Activated T-cell treated with anti-CD3 and anti-CD28 coated beads, Interleukin-2, amount 50 U/mL, for 4 hours (primary cell): ENCODE data around the gene TTC16. TPM values are rescaled to one million over a fixed set of nuclear protein-coding genes. Genes with fewer than 3 reads are reported as not detected.
A peak's percentile ranks its signal among the peaks of the same experiment; 100 is the strongest.

ENCODE experiments used
- ATAC-seq, 2 donors: fragments of 200-7000 bp; cut with Tn5 transposase; one replicate each; pipeline ENCODE4 v1.10.0; 2021
- DNase-seq: peaks from one replicate; pipeline ENCODE4 v3.0.0-alpha.2; 2020
- H3K27me3 Mint-ChIP-seq: one replicate; pipeline ENCODE4 v1.8.0; 2021; ENCODE audit warnings: low read depth, mixed read lengths
- H3K36me3 Mint-ChIP-seq: one replicate; pipeline ENCODE4 v1.8.0; 2022; ENCODE audit warnings: mixed read lengths; ENCODE audit not compliant: insufficient read depth
- H3K4me1 Mint-ChIP-seq: one replicate; pipeline ENCODE4 v1.8.0; 2021; ENCODE audit warnings: low read depth, mixed read lengths
- H3K4me3 Mint-ChIP-seq: one replicate; pipeline ENCODE4 v1.8.0; 2021; ENCODE audit warnings: mild to moderate bottlenecking, moderate library complexity, mixed read lengths
- H3K9me3 Mint-ChIP-seq: one replicate; pipeline ENCODE4 v1.8.0; 2021; ENCODE audit warnings: mixed read lengths
- total RNA-seq, 3 donors: library from RNA; stranded (reverse); gene quantifications; one replicate each; pipeline ENCODE4 v1.2.1, GENCODE V29; 2021

Gene TTC16, protein sequence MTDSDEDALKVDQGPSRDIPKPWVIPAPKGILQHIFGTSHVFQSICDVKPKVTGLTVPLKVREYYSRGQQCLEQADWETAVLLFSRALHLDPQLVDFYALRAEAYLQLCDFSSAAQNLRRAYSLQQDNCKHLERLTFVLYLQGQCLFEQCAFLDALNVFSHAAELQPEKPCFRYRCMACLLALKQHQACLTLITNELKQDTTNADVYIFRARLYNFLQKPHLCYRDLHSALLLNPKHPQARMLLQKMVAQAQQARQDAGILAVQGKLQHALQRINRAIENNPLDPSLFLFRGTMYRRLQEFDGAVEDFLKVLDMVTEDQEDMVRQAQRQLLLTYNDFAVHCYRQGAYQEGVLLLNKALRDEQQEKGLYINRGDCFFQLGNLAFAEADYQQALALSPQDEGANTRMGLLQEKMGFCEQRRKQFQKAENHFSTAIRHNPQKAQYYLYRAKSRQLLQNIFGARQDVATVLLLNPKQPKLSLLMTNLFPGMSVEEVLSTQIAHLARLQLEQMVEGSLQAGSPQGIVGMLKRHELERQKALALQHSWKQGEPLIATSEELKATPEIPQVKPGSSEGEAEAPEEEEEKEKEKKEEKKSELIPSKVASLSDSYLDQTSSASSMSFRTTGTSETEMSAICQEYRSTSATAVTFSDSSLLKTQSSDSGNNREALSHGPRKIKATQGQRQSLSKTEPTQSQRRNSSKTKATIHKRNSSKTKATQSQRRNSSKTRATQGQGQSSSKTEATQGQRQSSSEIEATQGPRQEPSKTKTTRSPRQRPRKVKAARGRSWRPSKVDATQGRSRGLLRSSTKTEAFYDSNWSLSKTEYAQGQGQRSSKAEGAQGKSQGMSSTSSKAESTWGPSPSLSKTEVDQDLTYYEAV
- under 1 TPM; 0.37 to 0.58 (median 0.57) TPM for total RNA-seq

DNA sequence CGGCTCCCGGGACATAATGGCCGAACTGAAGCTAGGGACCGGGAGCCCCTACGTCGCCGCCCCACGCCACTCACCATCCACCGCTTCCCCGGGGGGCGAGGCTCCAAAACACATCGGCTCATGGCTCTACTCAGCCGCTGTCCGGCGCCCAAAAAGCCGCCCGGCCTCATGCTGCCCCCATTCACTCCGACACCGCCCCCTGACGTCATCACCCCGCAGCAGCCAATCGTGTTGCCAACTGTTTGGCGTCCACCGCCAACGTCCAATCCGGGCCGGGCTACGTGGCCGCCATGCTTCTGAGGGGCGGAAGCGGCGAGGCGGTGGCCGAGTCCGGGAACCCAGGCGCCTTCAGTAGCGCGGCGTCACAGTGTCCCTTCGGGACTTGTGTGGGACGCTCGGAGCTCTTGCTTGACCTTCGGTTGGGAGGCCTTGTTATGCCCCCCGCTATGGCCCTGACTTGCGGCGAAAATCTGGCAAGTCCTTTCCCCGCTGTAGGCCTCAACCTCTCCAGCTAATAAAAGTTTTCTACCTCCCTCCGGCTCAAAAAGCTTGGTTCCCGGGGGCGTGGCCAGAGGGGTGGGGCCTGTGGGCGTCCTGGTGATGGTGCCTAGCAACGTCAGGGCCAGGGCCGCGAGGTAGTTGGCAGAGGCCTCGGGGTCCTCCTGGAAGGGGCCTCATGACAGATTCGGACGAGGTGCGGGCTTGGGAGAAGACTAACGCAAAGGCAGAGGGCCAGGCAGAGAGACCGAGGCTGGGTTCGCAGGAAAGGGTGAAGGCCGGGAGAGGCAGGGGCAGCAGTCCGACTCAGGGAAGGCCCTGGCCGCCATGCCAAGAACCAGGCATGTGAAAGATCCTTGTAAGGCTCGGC lies at the start of gene TTC16, which contains the start of gene PTRH1:
Gene TTC16, plus strand, starts transcription at position 610 of the 868 bp plus-strand sequence. Its CDS starts 67 bp downstream, at position 677.
Gene PTRH1, minus strand, starts transcription at position 194 of the 868 bp plus-strand sequence. Its CDS starts 24 bp downstream, at position 170.
- ATAC-seq (peak; percentile 97), DNase-seq (peak; percentile 96)
- H3K4me3 Mint-ChIP-seq = peak within 1 kb of the TSS; percentile 98
- no peaks in the 10 kb centered on the region for H3K9me3 Mint-ChIP-seq
- no peaks in the 10 kb centered on the region for H3K27me3 Mint-ChIP-seq
- H3K36me3 Mint-ChIP-seq = no peaks in the 10 kb centered on the region
- H3K4me1 Mint-ChIP-seq = peaks cover 40% of the 10 kb centered on the region

DNA sequence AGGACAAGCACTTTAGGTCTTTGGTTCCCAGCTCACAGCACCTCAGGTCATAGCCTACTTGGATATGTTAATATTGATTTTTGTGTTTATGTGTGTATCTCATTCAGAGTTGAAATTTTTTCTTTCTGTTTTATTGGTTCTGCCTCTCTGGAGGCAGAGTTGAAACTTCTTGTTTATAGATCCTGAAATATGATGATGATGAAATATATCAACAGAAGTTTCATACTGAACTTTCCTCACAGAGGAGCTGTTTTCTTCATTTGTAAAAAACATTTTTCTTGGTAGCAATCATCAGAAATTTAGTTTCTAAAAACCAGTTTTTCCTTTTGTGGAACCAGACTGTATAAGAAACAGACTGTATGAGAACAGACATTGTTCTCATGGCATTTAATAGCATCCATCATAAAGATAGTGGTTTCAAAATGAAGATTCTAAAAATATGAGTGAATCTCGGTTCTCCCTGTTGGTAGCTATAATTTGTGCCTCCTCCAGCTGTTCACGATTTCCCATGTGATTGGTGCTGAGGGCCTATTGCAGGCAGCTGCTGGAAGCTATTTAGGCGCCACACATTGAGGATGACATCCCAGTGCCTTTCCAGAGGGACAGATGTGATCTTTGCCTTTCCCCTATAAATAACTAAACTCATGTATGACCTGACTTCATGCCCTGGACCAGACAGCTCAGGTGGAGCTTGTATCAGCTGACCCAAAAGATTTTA lies 48.6 kb upstream of the TTC16 start:
- no peak for DNase-seq
- no peak for ATAC-seq
- peaks cover 12% of the 10 kb centered on the region for H3K36me3 Mint-ChIP-seq
- no peaks in the 10 kb centered on the region for H3K9me3 Mint-ChIP-seq
- no peak overlapping the region for H3K4me3 Mint-ChIP-seq
- peaks cover 4% of the 10 kb centered on the region for H3K27me3 Mint-ChIP-seq
- H3K4me1 Mint-ChIP-seq = no peaks in the 10 kb centered on the region

DNA sequence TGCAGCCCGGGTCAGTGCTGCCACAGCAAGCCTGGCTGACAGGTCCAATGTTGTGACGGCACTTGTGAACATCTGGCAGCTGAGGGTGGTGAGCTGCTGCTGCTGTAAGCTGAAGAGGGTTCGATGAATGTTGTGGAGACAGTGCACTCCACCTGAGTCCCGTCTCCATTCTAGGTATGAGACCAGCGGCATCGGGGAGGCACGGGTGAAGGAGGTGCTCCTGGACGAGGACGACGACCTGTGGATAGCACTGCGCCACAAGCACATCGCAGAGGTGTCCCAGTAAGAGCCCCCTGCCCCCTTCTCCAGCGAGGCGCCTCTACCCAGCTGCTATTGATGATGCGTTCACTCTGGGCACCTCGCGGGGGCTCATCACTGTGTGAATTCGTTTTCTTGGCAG lies 48.0 kb upstream of the TTC16 start:
- Mint-ChIP-seq H3K27me3 (no peaks in the 10 kb centered on the region), H3K4me3 (no peak overlapping the region), H3K9me3 (no peaks in the 10 kb centered on the region), H3K36me3 (peaks cover 9% of the 10 kb centered on the region), H3K4me1 (no peaks in the 10 kb centered on the region)
- DNase-seq (no peak), ATAC-seq (no peak)

DNA sequence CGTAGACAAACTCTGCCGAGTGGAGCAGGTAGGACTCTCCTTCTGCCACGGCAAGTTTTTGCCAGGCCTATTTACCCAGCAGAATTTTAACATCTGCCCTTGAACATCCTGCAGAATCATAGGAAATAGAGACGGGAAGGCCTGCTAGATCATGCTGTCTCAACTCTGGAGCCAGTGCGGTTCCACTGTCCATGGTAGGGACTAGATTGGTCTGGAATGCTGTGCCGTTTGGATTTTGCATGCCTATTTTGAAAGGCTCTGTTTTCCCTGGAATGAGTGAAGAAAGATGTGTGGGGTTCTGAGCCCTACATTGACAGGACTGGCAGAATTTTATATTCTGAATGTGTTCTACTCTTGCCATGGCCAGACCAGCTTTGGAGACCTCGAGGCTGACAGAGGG lies 42.6 kb upstream of the TTC16 start:
- no peaks in the 10 kb centered on the region for H3K27me3 Mint-ChIP-seq
- H3K9me3 Mint-ChIP-seq = no peaks in the 10 kb centered on the region
- no peak for ATAC-seq
- DNase-seq = no peak
- H3K36me3 Mint-ChIP-seq = peaks cover 4% of the 10 kb centered on the region
- H3K4me1 Mint-ChIP-seq = no peaks in the 10 kb centered on the region
- no peak overlapping the region for H3K4me3 Mint-ChIP-seq

DNA sequence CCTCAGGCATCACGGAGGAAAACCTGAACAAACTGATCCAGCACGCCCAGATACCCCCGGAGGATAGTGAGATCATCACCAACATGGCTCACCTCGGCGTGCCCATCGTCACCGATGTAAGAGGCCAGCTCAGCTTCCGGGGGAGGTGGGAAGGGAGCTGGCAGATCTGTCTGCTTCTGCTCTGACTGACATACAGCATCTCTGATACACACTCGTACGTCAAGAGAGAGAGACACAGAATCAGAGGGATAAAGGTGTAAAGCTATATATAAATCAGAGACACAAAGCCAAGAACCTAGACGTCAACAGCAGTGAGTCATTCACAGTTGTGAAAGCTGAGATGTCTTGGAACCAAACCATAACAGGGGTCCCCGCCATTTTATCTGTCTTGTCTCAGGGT lies 39.2 kb upstream of the TTC16 start:
- H3K4me1 Mint-ChIP-seq = no peaks in the 10 kb centered on the region
- peaks cover 5% of the 10 kb centered on the region for H3K36me3 Mint-ChIP-seq
- no peak overlapping the region for H3K4me3 Mint-ChIP-seq
- ATAC-seq (no peak), DNase-seq (no peak)
- no peaks in the 10 kb centered on the region for H3K9me3 Mint-ChIP-seq
- no peaks in the 10 kb centered on the region for H3K27me3 Mint-ChIP-seq

DNA sequence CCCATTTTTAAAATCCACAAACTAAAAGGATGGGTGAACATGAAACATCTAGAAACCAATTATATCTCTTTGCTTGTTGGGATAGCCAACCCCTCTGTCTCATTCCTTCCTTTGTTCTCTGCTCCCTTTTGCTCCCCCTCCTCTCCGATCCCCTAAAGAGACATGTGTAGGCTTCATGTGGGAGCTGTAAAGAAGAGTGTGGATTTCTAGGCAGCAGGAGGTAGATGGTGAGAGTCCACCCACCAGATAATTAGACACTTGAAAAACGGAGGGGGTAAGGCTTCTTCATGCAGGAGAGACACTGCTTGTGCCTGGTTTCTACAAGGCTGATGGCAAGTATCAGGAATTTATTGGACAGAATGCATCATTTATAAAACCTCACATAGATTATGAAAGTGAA lies 36.4 kb upstream of the TTC16 start:
- Mint-ChIP-seq H3K4me1 (no peaks in the 10 kb centered on the region), H3K9me3 (no peaks in the 10 kb centered on the region), H3K27me3 (no peaks in the 10 kb centered on the region), H3K4me3 (no peak overlapping the region), H3K36me3 (peaks cover 5% of the 10 kb centered on the region)
- no peak for ATAC-seq
- DNase-seq = no peak

DNA sequence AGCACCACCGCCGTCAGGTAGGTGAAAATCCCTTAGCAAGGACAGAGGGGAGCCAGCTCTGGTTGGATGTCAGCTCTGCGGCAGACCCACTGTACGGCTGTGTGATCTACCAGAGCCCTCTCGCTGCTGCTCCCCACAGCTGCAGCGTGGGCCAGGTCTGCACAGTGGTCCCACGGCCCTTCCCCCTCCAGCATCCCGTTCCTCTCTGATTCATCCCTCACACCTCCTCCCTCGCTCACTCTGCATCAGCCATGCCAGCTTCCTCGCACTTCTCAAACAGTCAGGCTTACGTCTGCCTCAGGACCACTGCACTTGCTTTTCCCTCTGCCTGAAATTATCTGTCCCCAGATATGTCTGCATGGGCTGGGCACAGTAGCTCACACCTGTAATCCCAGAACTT lies 35.7 kb upstream of the TTC16 start:
- DNase-seq = no peak
- Mint-ChIP-seq H3K4me3 (no peak overlapping the region), H3K36me3 (peaks cover 5% of the 10 kb centered on the region), H3K4me1 (no peaks in the 10 kb centered on the region), H3K9me3 (no peaks in the 10 kb centered on the region), H3K27me3 (peaks cover 2% of the 10 kb centered on the region)
- no peak for ATAC-seq

DNA sequence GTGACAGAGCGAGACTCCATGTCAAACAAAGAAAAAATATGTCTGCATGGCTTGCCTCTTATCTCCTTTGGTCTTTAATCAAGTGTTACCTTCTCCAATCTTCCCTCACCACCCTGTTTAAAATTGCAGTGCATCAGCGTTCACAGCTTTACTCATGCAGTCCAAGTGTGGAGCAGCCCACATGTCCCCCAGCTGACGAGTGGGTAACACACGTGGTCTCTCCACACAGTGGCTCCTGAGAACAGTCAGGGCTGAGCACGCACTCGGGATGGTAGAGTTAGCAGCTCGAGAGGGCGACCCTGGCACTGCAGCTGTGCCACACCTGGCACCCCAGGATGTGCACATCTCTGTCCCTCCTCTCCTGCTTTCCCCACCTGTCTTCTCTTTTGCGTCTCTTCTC lies 35.0 kb upstream of the TTC16 start:
- ATAC-seq (no peak), DNase-seq (no peak)
- peaks cover 2% of the 10 kb centered on the region for H3K27me3 Mint-ChIP-seq
- no peaks in the 10 kb centered on the region for H3K4me1 Mint-ChIP-seq
- no peak overlapping the region for H3K4me3 Mint-ChIP-seq
- peaks cover 5% of the 10 kb centered on the region for H3K36me3 Mint-ChIP-seq
- no peaks in the 10 kb centered on the region for H3K9me3 Mint-ChIP-seq

DNA sequence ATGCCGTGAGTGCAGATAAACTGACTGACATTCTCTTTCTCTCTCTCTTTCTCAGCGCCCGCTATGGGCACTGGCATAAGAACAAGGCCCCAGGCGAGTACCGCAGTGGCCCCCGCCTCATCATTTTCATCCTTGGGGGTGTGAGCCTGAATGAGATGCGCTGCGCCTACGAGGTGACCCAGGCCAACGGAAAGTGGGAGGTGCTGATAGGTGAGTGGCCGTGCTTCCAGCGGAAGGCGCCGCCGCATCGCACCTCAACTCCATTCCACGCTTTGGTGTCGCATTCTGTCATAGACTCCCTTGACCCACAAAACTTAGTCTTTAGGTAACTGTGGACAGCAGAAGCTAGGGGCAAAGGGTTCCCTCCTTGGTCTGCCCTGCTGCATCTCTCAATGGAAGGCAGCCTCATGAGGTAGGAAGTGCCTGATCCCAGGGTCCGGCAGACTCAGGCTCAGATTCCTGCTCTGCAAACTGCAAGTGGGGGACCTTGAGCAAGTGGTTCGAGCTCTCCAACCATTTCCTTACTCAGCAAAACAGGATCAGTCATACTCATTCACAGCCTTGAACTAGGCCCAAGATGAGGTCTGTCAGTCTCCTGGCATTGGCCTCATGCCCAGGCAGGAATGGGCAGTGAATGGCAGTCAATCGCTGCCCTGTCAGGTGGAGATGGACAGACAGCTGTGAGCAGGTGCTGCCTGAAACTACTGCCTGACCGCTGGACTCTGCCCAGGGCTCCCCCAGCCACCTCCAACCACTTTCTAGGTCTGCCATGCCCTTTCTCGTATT lies 33.3 kb upstream of the TTC16 start:
- Mint-ChIP-seq H3K36me3 (peaks cover 5% of the 10 kb centered on the region), H3K27me3 (peaks cover 2% of the 10 kb centered on the region), H3K4me1 (no peaks in the 10 kb centered on the region), H3K9me3 (no peaks in the 10 kb centered on the region), H3K4me3 (no peak overlapping the region)
- DNase-seq = no peak
- ATAC-seq = no peak

DNA sequence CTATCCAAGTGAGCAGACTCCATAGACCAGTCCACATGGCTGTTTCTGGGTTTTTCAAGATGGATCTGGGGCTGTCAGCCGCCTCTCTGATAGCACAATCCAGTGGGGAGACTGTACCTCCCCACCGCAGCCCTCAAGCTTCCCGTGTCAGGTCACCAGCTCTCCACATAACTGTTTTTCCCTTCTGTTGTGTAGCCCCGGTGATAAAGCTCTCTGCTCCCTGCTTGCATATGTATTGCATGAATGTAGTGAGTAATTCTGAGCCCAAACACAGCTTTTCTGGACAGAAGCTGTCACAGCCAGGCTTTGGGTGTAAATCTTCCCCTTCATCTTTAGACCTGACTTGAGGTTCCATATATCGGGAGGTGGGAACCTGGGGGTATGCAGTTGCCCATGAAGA lies 32.2 kb upstream of the TTC16 start:
- Mint-ChIP-seq H3K36me3 (peaks cover 2% of the 10 kb centered on the region), H3K4me1 (no peaks in the 10 kb centered on the region), H3K27me3 (peaks cover 2% of the 10 kb centered on the region), H3K4me3 (no peak overlapping the region), H3K9me3 (no peaks in the 10 kb centered on the region)
- no peak for DNase-seq
- ATAC-seq = no peak

DNA sequence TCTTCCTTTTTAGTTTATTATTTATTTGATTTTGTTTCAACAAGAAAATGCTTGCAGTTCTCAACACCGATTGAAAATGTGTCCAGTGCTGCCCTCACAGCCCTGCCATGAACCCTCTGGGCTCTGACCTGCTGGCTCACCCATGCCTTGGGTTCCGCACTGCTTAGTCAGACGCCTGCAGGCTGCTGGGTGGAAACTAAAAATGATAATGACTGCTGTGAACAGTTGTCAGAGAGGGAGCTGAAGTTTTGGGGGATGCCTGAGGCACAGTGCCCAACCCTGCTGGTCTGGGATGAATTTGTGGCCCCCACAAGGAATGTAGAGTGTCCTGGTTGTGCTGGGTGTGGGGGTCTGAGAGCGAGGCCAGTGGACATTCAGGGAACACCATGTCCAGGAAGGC lies 31.3 kb upstream of the TTC16 start:
- ATAC-seq (no peak), DNase-seq (no peak)
- H3K4me3 Mint-ChIP-seq = no peak overlapping the region
- no peaks in the 10 kb centered on the region for H3K36me3 Mint-ChIP-seq
- H3K27me3 Mint-ChIP-seq = peaks cover 2% of the 10 kb centered on the region
- H3K9me3 Mint-ChIP-seq = no peaks in the 10 kb centered on the region
- H3K4me1 Mint-ChIP-seq = no peaks in the 10 kb centered on the region

DNA sequence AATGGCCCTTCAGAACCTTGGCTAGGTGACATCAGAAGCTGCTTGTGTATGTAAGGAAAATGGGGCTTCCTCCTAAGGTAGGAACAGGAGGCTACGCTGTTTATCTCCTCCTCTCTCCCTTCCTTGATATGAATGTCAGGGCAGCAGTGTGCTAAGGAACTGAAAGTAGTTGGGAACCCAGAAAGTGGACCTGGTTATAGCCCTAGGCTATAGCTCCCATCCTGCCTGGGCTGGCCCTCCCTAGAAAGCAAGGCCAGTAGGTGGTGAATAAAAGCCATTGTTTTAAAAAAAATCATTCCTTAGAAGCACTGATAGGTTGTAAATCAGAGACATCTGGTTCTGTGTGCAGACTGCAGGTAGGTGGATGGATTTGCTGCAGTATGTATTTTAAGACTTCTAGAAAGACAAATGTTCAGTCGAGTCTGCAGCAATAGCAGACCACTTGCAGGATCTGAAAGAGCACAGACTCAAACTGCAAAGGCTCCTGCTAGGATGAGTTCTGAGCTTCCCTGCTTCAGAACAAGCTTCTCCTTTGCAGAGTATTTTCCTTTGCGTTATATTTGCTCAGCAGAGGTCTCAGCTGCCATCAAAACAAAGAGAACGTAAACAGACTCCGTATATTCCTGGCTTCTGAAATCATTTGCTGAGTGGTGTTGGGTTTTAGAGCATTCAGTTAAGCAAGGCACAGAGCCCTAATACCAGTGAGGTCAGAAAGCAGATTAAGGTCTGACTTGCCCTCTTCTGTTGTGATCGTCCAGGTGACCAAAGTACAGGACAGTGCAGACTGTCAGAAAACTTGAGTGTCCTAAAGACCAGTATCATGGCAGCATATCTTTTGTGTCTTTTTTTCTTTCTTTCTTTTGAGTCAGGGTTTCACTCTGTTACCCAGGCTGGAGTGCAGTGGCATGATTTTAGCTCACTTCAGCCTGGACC lies 29.2 kb upstream of the TTC16 start:
- Mint-ChIP-seq H3K27me3 (peaks cover 2% of the 10 kb centered on the region), H3K36me3 (no peaks in the 10 kb centered on the region), H3K9me3 (no peaks in the 10 kb centered on the region), H3K4me3 (no peak overlapping the region), H3K4me1 (no peaks in the 10 kb centered on the region)
- ATAC-seq (no peak), DNase-seq (no peak)
